ENCODE measurements around the gene GCNT3.

Gene GCNT3

GRCh38 chr15:59609730-59610712 lies 1.6 kb upstream of the GCNT3 start:
- Mint-ChIP-seq H3K4me3 (no peak overlapping the region), H3K27ac (no peak overlapping the region), H3K4me1 (no peaks in the 10 kb centered on the region), H3K27me3 (ENCODE audit: low read depth) (peaks cover 8% of the 10 kb centered on the region), H3K36me3 (ENCODE audit: low read depth) (no peaks in the 10 kb centered on the region), H3K9me3 (peaks cover 4% of the 10 kb centered on the region)
- no peak for TF ChIP-seq CTCF (IDR thresholded peaks at IDR 0.05; ENCODE audit: unreplicated experiment in 3 of 3)

DNA sequence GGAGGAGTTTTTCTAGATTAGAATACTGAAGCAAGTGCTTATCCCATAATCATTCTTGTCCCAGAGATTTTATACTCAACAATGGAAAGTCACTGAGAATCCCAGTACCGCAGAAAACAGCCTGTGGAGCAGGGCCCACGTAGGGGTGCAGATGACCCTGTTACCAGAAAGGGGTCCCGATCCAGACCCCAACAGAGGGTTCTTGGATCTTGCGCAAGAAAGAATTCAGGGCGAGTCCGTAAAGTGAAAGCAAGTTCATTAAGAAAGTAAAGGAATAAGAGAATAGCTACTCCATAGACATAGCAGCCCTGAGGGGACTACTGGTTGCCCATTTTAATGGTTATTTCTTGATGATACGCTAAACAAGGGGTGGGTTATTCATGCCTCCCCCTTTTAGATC lies 2.6 kb downstream of the GCNT3 start:
- Mint-ChIP-seq H3K4me1 (no peaks in the 10 kb centered on the region), H3K27ac (no peak overlapping the region), H3K36me3 (ENCODE audit: low read depth) (no peaks in the 10 kb centered on the region), H3K9me3 (peaks cover 4% of the 10 kb centered on the region), H3K27me3 (ENCODE audit: low read depth) (peaks cover 14% of the 10 kb centered on the region), H3K4me3 (no peak overlapping the region)
- TF ChIP-seq CTCF (IDR thresholded peaks at IDR 0.05; ENCODE audit: unreplicated experiment in 3 of 3), result no peak

GRCh38 chr15:59615661-59616060 lies 4.1 kb downstream of the GCNT3 start:
- H3K4me1 Mint-ChIP-seq, result no peaks in the 10 kb centered on the region
- peaks cover 4% of the 10 kb centered on the region for H3K9me3 Mint-ChIP-seq
- no peak overlapping the region for H3K4me3 Mint-ChIP-seq
- peaks cover 14% of the 10 kb centered on the region for H3K27me3 Mint-ChIP-seq (ENCODE audit: low read depth)
- H3K36me3 Mint-ChIP-seq (ENCODE audit: low read depth), result no peaks in the 10 kb centered on the region
- no peak overlapping the region for H3K27ac Mint-ChIP-seq
- TF ChIP-seq CTCF (IDR thresholded peaks at IDR 0.05; ENCODE audit: unreplicated experiment in 3 of 3), result no peak

GRCh38 chr15:59616379-59616778 lies 4.8 kb downstream of the GCNT3 start:
- H3K27ac Mint-ChIP-seq, result peak overlapping the region in 2 of 3 experiments; percentile 46 to 62
- H3K4me1 Mint-ChIP-seq, result no peaks in the 10 kb centered on the region
- H3K27me3 Mint-ChIP-seq (ENCODE audit: low read depth), result peaks cover 14% of the 10 kb centered on the region
- no peaks in the 10 kb centered on the region for H3K36me3 Mint-ChIP-seq (ENCODE audit: low read depth)
- no peak for TF ChIP-seq CTCF (IDR thresholded peaks at IDR 0.05; ENCODE audit: unreplicated experiment in 3 of 3)
- peaks cover 3% of the 10 kb centered on the region for H3K9me3 Mint-ChIP-seq
- no peak overlapping the region for H3K4me3 Mint-ChIP-seq

DNA sequence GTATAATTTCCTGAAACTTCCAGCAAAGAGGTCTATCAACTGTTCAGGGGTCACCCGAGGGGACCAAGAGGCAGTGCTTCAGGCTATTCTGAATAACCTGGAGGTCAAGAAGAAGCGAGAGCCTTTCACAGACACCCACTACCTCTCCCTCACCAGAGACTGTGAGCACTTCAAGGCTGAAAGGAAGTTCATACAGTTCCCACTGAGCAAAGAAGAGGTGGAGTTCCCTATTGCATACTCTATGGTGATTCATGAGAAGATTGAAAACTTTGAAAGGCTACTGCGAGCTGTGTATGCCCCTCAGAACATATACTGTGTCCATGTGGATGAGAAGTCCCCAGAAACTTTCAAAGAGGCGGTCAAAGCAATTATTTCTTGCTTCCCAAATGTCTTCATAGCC lies 6.8 kb downstream of the GCNT3 start:
- H3K27me3 Mint-ChIP-seq (ENCODE audit: low read depth), result peaks cover 14% of the 10 kb centered on the region
- no peak overlapping the region for H3K27ac Mint-ChIP-seq
- no peak overlapping the region for H3K4me3 Mint-ChIP-seq
- no peaks in the 10 kb centered on the region for H3K4me1 Mint-ChIP-seq
- H3K36me3 Mint-ChIP-seq (ENCODE audit: low read depth), result no peaks in the 10 kb centered on the region
- no peaks in the 10 kb centered on the region for H3K9me3 Mint-ChIP-seq
- no peak for TF ChIP-seq CTCF (IDR thresholded peaks at IDR 0.05; ENCODE audit: unreplicated experiment in 3 of 3)

- TF ChIP-seq CTCF (IDR thresholded peaks at IDR 0.05; ENCODE audit: unreplicated experiment in 3 of 3), result peak in 2 of 3 experiments; percentile 11 to 46
- no peaks in the 10 kb centered on the region for H3K4me1 Mint-ChIP-seq
- no peaks in the 10 kb centered on the region for H3K9me3 Mint-ChIP-seq
- peaks cover 6% of the 10 kb centered on the region for H3K27me3 Mint-ChIP-seq (ENCODE audit: low read depth)
- H3K4me3 Mint-ChIP-seq, result no peak overlapping the region
- H3K27ac Mint-ChIP-seq, result no peak overlapping the region
- H3K36me3 Mint-ChIP-seq (ENCODE audit: low read depth), result no peaks in the 10 kb centered on the region
Measured at GRCh38 chr15:59622289-59622688, 10.7 kb downstream of the GCNT3 start.
